HepG2 (cell line): ENCODE data around the gene KCTD18. TPM values are rescaled to one million over a fixed set of nuclear protein-coding genes. Genes with fewer than 3 reads are reported as not detected.

Source experiments
- ARHGAP35 ChIP-seq: sonication (generic); formaldehyde crosslinking; IDR thresholded peaks from 2 replicates; pipeline ENCODE4 v1.9.0; 2022; ENCODE audit warnings: mild to moderate bottlenecking, inconsistent platforms, moderate library complexity, missing genetic modification reagents, borderline replicate concordance
- ATF7-NPFF ChIP-seq: sonication (generic); formaldehyde crosslinking; IDR thresholded peaks from 2 replicates; pipeline ENCODE4 v1.8.1; 2023; ENCODE audit warnings: mild to moderate bottlenecking, low read depth, missing genetic modification reagents, moderate library complexity
- FOXA3 ChIP-seq: IDR thresholded peaks from 2 replicates; pipeline ENCODE4 v1.6.1; 2016; ENCODE audit warnings: missing genetic modification reagents, missing compliant biosample characterization
- KDM2A ChIP-seq: sonication (generic); formaldehyde crosslinking; IDR thresholded peaks from 2 replicates; pipeline ENCODE4 v1.4.0; 2020; ENCODE audit warnings: low read depth, missing genetic modification reagents, borderline replicate concordance
- KMT2A ChIP-seq: sonication (generic); formaldehyde crosslinking; IDR thresholded peaks from 2 replicates; pipeline ENCODE4 v1.4.0; 2020; ENCODE audit warnings: missing genetic modification reagents
- MTA1 ChIP-seq: sonication (generic); formaldehyde crosslinking; IDR thresholded peaks from 2 replicates; pipeline ENCODE4 v1.4.0; 2020; ENCODE audit warnings: missing genetic modification reagents, mild to moderate bottlenecking, borderline replicate concordance
- MZF1 ChIP-seq: sonication (generic); formaldehyde crosslinking; IDR thresholded peaks from 2 replicates; pipeline ENCODE4 v1.8.1; 2023; ENCODE audit warnings: mild to moderate bottlenecking, missing genetic modification reagents, borderline replicate concordance
- PCBP2 ChIP-seq: fragments of 200-400 bp; formaldehyde crosslinking; optimal IDR thresholded peaks from 2 replicates; pipeline ENCODE3; 2018; ENCODE audit warnings: low read length, low read depth; ENCODE audit not compliant: poor library complexity, severe bottlenecking
- PRDM10 ChIP-seq: sonication (generic); formaldehyde crosslinking; IDR thresholded peaks from 2 replicates; pipeline ENCODE4 v1.4.0; 2020; ENCODE audit warnings: low read depth, missing genetic modification reagents
- RARA ChIP-seq: IDR thresholded peaks from 2 replicates; pipeline ENCODE4 v1.6.1; 2016; ENCODE audit warnings: missing genetic modification reagents, missing compliant biosample characterization
- ZBTB1 ChIP-seq: sonication (generic); formaldehyde crosslinking; IDR thresholded peaks from 2 replicates; pipeline ENCODE4 v1.4.0; 2020; ENCODE audit warnings: missing genetic modification reagents, borderline replicate concordance
- ZBTB10 ChIP-seq: sonication (generic); formaldehyde crosslinking; IDR thresholded peaks from 2 replicates; pipeline ENCODE4 v1.4.0; 2020; ENCODE audit warnings: missing genetic modification reagents, borderline replicate concordance
- ZFP62 ChIP-seq: sonication (generic); formaldehyde crosslinking; IDR thresholded peaks from 2 replicates; pipeline ENCODE4 v1.4.0; 2020; ENCODE audit warnings: missing genetic modification reagents
- ZNF225 ChIP-seq: sonication (generic); formaldehyde crosslinking; IDR thresholded peaks from 2 replicates; pipeline ENCODE4 v1.4.0; 2020; ENCODE audit warnings: mild to moderate bottlenecking, missing genetic modification reagents
- ZNF296 ChIP-seq: sonication (generic); formaldehyde crosslinking; conservative IDR thresholded peaks from 2 replicates; pipeline ENCODE4 v1.5.0; 2020; ENCODE audit warnings: mild to moderate bottlenecking, missing genetic modification reagents
- ZNF432 ChIP-seq: sonication (generic); formaldehyde crosslinking; IDR thresholded peaks from 2 replicates; pipeline ENCODE4 v1.5.0; 2020; ENCODE audit warnings: missing genetic modification reagents, mild to moderate bottlenecking, borderline replicate concordance
- ZNF484 ChIP-seq: sonication (generic); formaldehyde crosslinking; IDR thresholded peaks from 2 replicates; pipeline ENCODE4 v1.5.1; 2020; ENCODE audit warnings: mild to moderate bottlenecking, low read depth, missing genetic modification reagents, borderline replicate concordance
- ZNF597 ChIP-seq: sonication (generic); formaldehyde crosslinking; IDR thresholded peaks from 2 replicates; pipeline ENCODE4 v1.5.0; 2020; ENCODE audit warnings: missing genetic modification reagents
- ZNF674 ChIP-seq: sonication (generic); formaldehyde crosslinking; IDR thresholded peaks from 2 replicates; pipeline ENCODE4 v1.5.0; 2020; ENCODE audit warnings: low read depth, mild to moderate bottlenecking, missing genetic modification reagents
- ZNF800 ChIP-seq: sonication (generic); formaldehyde crosslinking; IDR thresholded peaks from 2 replicates; pipeline ENCODE4 v1.4.0; 2020; ENCODE audit warnings: missing genetic modification reagents
- ZSCAN25 ChIP-seq: sonication (generic); formaldehyde crosslinking; IDR thresholded peaks from 2 replicates; pipeline ENCODE4 v1.8.0; 2022; ENCODE audit warnings: mild to moderate bottlenecking, missing genetic modification reagents
- polyA plus RNA-seq, 8 experiments: library from polyadenylated mRNA; depleted of rRNA in 3 of 8; stranded (reverse) in 7 of 8; unstranded in 1 of 8; fragments of >200 nt; fragmentation: Illumina TruSeq in 4 of 8; extraction: Trizol in 4 of 8; gene quantifications; 2 replicates each; pipeline versions ENCODE4 v1.2.1 to v1.2.3, GENCODE V29; 2011 to 2016; ENCODE audit warnings: low read depth in 4 of 8, missing spikeins in 1 of 8, mixed read lengths in 1 of 8; ENCODE audit not compliant: insufficient read depth in 1 of 8
- total RNA-seq, 5 experiments: library from RNA; depleted of rRNA; stranded (reverse); fragments of >200 nt; fragmentation: Illumina TruSeq; extraction: Trizol; gene quantifications; 2 replicates each; pipeline ENCODE4 v1.2.3, GENCODE V29; 2016; ENCODE audit warnings: low read depth in 1 of 5

Gene KCTD18
- total and polyA plus RNA-seq, 2 of the 13 experiments (the other 11 are each of a cell fraction or from before 2014, with no cell fraction given): 2.2 to 7.1 TPM

- TF ChIP-seq PRDM10: no peak
- no peak for TF ChIP-seq ZNF225 (CRISPR knock-in tag)
- no peak for TF ChIP-seq ZSCAN25 (CRISPR knock-in tag)
- TF ChIP-seq MTA1 (CRISPR knock-in tag): no peak
- no peak for TF ChIP-seq ZFP62 (CRISPR knock-in tag)
- no peak for TF ChIP-seq ZNF296
- no peak for TF ChIP-seq MZF1
- TF ChIP-seq ZNF484: no peak
- no peak for TF ChIP-seq ZNF432 (CRISPR knock-in tag)
- TF ChIP-seq KDM2A (CRISPR knock-in tag): peak; percentile 89
- TF ChIP-seq ARHGAP35 (CRISPR knock-in tag): no peak
- no peak for TF ChIP-seq ZNF800 (CRISPR knock-in tag)
- no peak for TF ChIP-seq ZBTB1
- TF ChIP-seq ZNF597 (CRISPR knock-in tag): no peak
- no peak for TF ChIP-seq PCBP2
- no peak for TF ChIP-seq FOXA3 (CRISPR knock-in tag)
- TF ChIP-seq ZNF674 (CRISPR knock-in tag): no peak
- 0 out of 2 replicates have a peak, but pooled peaks have one; percentile 46 for TF ChIP-seq KMT2A (CRISPR knock-in tag)
- no peak for TF ChIP-seq ZBTB10 (CRISPR knock-in tag)
- no peak for TF ChIP-seq RARA (CRISPR knock-in tag)
- TF ChIP-seq ATF7-NPFF: peak; percentile 56; the same call in 1 of the 2 replicates
Observed at GRCh38 chr2:200483729-200484198, 26.1 kb downstream of the KCTD18 start (continued).
